WTC11 (cell line): Measurements from ENCODE around the gene ADAMTS18.

Experiments used
- FOXJ3 ChIP-seq: sonication (generic); formaldehyde crosslinking; IDR thresholded peaks from 2 replicates; pipeline ENCODE4 v1.9.0; 2021; ENCODE audit warnings: missing genetic modification reagents, mild to moderate bottlenecking, borderline replicate concordance
- NR2C2 ChIP-seq: sonication (generic); formaldehyde crosslinking; IDR thresholded peaks from 2 replicates; pipeline ENCODE4 v1.8.0; 2022; ENCODE audit warnings: mild to moderate bottlenecking, missing genetic modification reagents
- SP1 ChIP-seq: sonication (generic); formaldehyde crosslinking; conservative IDR thresholded peaks from 2 replicates; pipeline ENCODE4 v1.8.1; 2022; ENCODE audit warnings: missing genetic modification reagents
- TF ChIP-seq, protein P1 (sequence below): sonication (generic); formaldehyde crosslinking; IDR thresholded peaks from 2 replicates; pipeline ENCODE4 v1.8.1; 2023; ENCODE audit warnings: mild to moderate bottlenecking, missing genetic modification reagents
- TF ChIP-seq, protein P2 (sequence below): fragments of 200-600 bp; IDR thresholded peaks from 2 replicates; pipeline ENCODE4 v1.8.0; 2022; ENCODE audit warnings: antibody characterized with exemption
- TF ChIP-seq, protein P3 (sequence below): sonication (generic); formaldehyde crosslinking; IDR thresholded peaks from 2 replicates; pipeline ENCODE4 v1.8.1; 2023; ENCODE audit warnings: mild to moderate bottlenecking, moderate library complexity, missing genetic modification reagents

DNA sequence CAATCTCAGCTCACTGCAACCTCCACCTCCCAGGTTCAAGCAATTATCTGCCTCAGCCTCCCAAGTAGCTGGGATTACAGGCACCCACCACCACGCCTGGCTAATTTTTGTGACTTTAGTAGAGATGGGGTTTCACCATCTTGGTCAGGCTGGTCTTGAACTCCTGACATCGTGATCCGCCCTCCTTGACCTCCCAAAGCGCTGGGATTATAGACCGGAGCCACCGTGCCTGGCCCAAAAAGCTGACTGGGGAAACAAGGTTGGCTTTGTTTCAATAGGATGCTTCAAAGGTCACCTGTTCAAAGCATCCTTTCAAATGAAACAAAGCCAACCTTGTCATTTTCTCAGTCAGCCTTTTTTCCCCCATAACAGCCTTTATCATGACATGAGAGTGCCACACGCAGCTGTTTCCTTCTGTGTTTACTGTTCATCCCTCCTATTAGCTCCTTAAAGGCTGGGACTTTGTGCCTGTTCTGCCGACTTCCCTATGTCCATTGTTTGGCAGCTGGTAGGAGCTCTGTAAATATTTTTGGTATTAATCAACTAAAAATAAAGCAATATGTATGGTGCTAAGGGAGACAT is 51.1 kb downstream of the ADAMTS18 start:
- TF ChIP-seq, protein P1, sequence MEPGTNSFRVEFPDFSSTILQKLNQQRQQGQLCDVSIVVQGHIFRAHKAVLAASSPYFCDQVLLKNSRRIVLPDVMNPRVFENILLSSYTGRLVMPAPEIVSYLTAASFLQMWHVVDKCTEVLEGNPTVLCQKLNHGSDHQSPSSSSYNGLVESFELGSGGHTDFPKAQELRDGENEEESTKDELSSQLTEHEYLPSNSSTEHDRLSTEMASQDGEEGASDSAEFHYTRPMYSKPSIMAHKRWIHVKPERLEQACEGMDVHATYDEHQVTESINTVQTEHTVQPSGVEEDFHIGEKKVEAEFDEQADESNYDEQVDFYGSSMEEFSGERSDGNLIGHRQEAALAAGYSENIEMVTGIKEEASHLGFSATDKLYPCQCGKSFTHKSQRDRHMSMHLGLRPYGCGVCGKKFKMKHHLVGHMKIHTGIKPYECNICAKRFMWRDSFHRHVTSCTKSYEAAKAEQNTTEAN (CRISPR knock-in tag): no peak
- TF ChIP-seq, protein P2, sequence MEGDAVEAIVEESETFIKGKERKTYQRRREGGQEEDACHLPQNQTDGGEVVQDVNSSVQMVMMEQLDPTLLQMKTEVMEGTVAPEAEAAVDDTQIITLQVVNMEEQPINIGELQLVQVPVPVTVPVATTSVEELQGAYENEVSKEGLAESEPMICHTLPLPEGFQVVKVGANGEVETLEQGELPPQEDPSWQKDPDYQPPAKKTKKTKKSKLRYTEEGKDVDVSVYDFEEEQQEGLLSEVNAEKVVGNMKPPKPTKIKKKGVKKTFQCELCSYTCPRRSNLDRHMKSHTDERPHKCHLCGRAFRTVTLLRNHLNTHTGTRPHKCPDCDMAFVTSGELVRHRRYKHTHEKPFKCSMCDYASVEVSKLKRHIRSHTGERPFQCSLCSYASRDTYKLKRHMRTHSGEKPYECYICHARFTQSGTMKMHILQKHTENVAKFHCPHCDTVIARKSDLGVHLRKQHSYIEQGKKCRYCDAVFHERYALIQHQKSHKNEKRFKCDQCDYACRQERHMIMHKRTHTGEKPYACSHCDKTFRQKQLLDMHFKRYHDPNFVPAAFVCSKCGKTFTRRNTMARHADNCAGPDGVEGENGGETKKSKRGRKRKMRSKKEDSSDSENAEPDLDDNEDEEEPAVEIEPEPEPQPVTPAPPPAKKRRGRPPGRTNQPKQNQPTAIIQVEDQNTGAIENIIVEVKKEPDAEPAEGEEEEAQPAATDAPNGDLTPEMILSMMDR: no peak
- TF ChIP-seq, protein P3, sequence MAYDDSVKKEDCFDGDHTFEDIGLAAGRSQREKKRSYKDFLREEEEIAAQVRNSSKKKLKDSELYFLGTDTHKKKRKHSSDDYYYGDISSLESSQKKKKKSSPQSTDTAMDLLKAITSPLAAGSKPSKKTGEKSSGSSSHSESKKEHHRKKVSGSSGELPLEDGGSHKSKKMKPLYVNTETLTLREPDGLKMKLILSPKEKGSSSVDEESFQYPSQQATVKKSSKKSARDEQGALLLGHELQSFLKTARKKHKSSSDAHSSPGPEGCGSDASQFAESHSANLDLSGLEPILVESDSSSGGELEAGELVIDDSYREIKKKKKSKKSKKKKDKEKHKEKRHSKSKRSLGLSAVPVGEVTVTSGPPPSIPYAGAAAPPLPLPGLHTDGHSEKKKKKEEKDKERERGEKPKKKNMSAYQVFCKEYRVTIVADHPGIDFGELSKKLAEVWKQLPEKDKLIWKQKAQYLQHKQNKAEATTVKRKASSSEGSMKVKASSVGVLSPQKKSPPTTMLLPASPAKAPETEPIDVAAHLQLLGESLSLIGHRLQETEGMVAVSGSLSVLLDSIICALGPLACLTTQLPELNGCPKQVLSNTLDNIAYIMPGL (CRISPR knock-in tag): no peak
- TF ChIP-seq SP1 (no peak), FOXJ3 (CRISPR knock-in tag) (no peak), NR2C2 (CRISPR knock-in tag) (no peak)
